HepG2 (cell line): ENCODE data around the gene TAF5. TPM values are rescaled to one million over a fixed set of nuclear protein-coding genes. Genes with fewer than 3 reads are reported as not detected.

ENCODE experiments used
- ARID2 ChIP-seq: sonication (generic); formaldehyde crosslinking; IDR thresholded peaks from 2 replicates; pipeline ENCODE4 v1.8.1; 2022; ENCODE audit warnings: mild to moderate bottlenecking, missing genetic modification reagents, borderline replicate concordance
- CREM ChIP-seq, 2 experiments: sonication (generic) in 1 of 2; formaldehyde crosslinking in 1 of 2; IDR thresholded peaks; 2 replicates each; pipeline versions ENCODE4 v1.4.0 to v1.6.1; 2016 to 2020; ENCODE audit warnings: antibody characterized with exemption in 1 of 2, mild to moderate bottlenecking in 1 of 2, missing genetic modification reagents in 1 of 2
- GRHL1 ChIP-seq: sonication (generic); formaldehyde crosslinking; conservative IDR thresholded peaks from 2 replicates; pipeline ENCODE4 v1.8.0; 2022; ENCODE audit warnings: missing genetic modification reagents
- IRF1 ChIP-seq: sonication (generic); formaldehyde crosslinking; IDR thresholded peaks from 2 replicates; pipeline ENCODE4 v1.4.0; 2020; ENCODE audit warnings: low read depth, mild to moderate bottlenecking, missing genetic modification reagents
- JUN ChIP-seq: sonication (generic); formaldehyde crosslinking; IDR thresholded peaks from 2 replicates; pipeline ENCODE4 v1.4.0; 2020; ENCODE audit warnings: mild to moderate bottlenecking, missing genetic modification reagents
- MAF1 ChIP-seq: sonication (generic); formaldehyde crosslinking; IDR thresholded peaks from 2 replicates; pipeline ENCODE4 v1.5.0; 2020; ENCODE audit warnings: missing genetic modification reagents, borderline replicate concordance
- SNAI1 ChIP-seq: sonication (generic); formaldehyde crosslinking; IDR thresholded peaks from 2 replicates; pipeline ENCODE4 v1.5.0; 2020; ENCODE audit warnings: mild to moderate bottlenecking, missing genetic modification reagents, borderline replicate concordance
- SOX6 ChIP-seq, 2 experiments: fragments of 450-650 bp in 1 of 2; sonication (generic) in 1 of 2; formaldehyde crosslinking in 1 of 2; IDR thresholded peaks; 2 replicates each; pipeline versions ENCODE4 v1.4.0 to v1.6.1; 2017 to 2020; ENCODE audit warnings: antibody characterized with exemption in 1 of 2, mild to moderate bottlenecking in 1 of 2, missing genetic modification reagents in 1 of 2
- SPEN ChIP-seq: sonication (generic); formaldehyde crosslinking; IDR thresholded peaks from 2 replicates; pipeline ENCODE4 v1.5.1; 2020; ENCODE audit warnings: low read depth, mild to moderate bottlenecking, missing genetic modification reagents
- TOPORS ChIP-seq: sonication (generic); formaldehyde crosslinking; IDR thresholded peaks from 2 replicates; pipeline ENCODE4 v1.8.0; 2023; ENCODE audit warnings: mild to moderate bottlenecking, missing genetic modification reagents
- ZC3H13 ChIP-seq: sonication (generic); formaldehyde crosslinking; IDR thresholded peaks from 2 replicates; pipeline ENCODE4 v1.8.1; 2023; ENCODE audit warnings: mild to moderate bottlenecking, missing genetic modification reagents, moderate library complexity
- ZHX1 ChIP-seq: sonication (generic); formaldehyde crosslinking; IDR thresholded peaks from 2 replicates; pipeline ENCODE4 v1.8.1; 2022; ENCODE audit warnings: low read depth, mild to moderate bottlenecking, missing genetic modification reagents
- ZNF101 ChIP-seq: sonication (generic); formaldehyde crosslinking; IDR thresholded peaks from 2 replicates; pipeline ENCODE4 v1.4.0; 2020; ENCODE audit warnings: mild to moderate bottlenecking, low read depth, missing genetic modification reagents, borderline replicate concordance
- ZNF34 ChIP-seq: sonication (generic); formaldehyde crosslinking; IDR thresholded peaks from 2 replicates; pipeline ENCODE4 v1.4.0; 2020; ENCODE audit warnings: mild to moderate bottlenecking, missing genetic modification reagents, borderline replicate concordance
- ZNF510 ChIP-seq: sonication (generic); formaldehyde crosslinking; IDR thresholded peaks from 2 replicates; pipeline ENCODE4 v1.4.0; 2020; ENCODE audit warnings: low read depth, mild to moderate bottlenecking, missing genetic modification reagents
- ZNF644 ChIP-seq: IDR thresholded peaks from 2 replicates; pipeline ENCODE4 v1.6.1; 2016; ENCODE audit warnings: low read depth
- ZNF766 ChIP-seq: sonication (generic); formaldehyde crosslinking; IDR thresholded peaks from 2 replicates; pipeline ENCODE4 v1.5.0; 2020; ENCODE audit warnings: missing genetic modification reagents, borderline replicate concordance
- ZNF883 ChIP-seq: sonication (generic); formaldehyde crosslinking; IDR thresholded peaks from 2 replicates; pipeline ENCODE4 v1.5.1; 2020; ENCODE audit warnings: mild to moderate bottlenecking, missing genetic modification reagents; ENCODE audit errors: not compliant biosample characterization
- ZNF891 ChIP-seq: sonication (generic); formaldehyde crosslinking; IDR thresholded peaks from 2 replicates; pipeline ENCODE4 v1.5.0; 2020; ENCODE audit warnings: mild to moderate bottlenecking, missing genetic modification reagents
- ZSCAN20 ChIP-seq: sonication (generic); formaldehyde crosslinking; IDR thresholded peaks from 2 replicates; pipeline ENCODE4 v1.4.0; 2020; ENCODE audit warnings: missing genetic modification reagents, mild to moderate bottlenecking, borderline replicate concordance
- ZSCAN29 ChIP-seq: sonication (generic); formaldehyde crosslinking; conservative IDR thresholded peaks from 2 replicates; pipeline ENCODE4 v1.4.0; 2020; ENCODE audit warnings: mild to moderate bottlenecking, missing genetic modification reagents
- polyA plus RNA-seq, 8 experiments: library from polyadenylated mRNA; depleted of rRNA in 3 of 8; stranded (reverse) in 7 of 8; unstranded in 1 of 8; fragments of >200 nt; fragmentation: Illumina TruSeq in 4 of 8; extraction: Trizol in 4 of 8; gene quantifications; 2 replicates each; pipeline versions ENCODE4 v1.2.1 to v1.2.3, GENCODE V29; 2011 to 2016; ENCODE audit warnings: low read depth in 4 of 8, missing spikeins in 1 of 8, mixed read lengths in 1 of 8; ENCODE audit not compliant: insufficient read depth in 1 of 8
- total RNA-seq, 5 experiments: library from RNA; depleted of rRNA; stranded (reverse); fragments of >200 nt; fragmentation: Illumina TruSeq; extraction: Trizol; gene quantifications; 2 replicates each; pipeline ENCODE4 v1.2.3, GENCODE V29; 2016; ENCODE audit warnings: low read depth in 1 of 5
- TF ChIP-seq, protein P1 (sequence below): sonication (generic); formaldehyde crosslinking; IDR thresholded peaks from 2 replicates; pipeline ENCODE4 v1.5.0; 2020; ENCODE audit warnings: mild to moderate bottlenecking, missing genetic modification reagents

Gene TAF5
- total and polyA plus RNA-seq, 2 of the 13 experiments (the other 11 are each of a cell fraction or from before 2014, with no cell fraction given): 3.8 to 8.7 TPM

- peak; percentile 43 for TF ChIP-seq ZNF883 (CRISPR knock-in tag)
- no peak for TF ChIP-seq GRHL1 (CRISPR knock-in tag)
- TF ChIP-seq ZSCAN29 (CRISPR knock-in tag): peak; percentile 79
- TF ChIP-seq, protein P1, sequence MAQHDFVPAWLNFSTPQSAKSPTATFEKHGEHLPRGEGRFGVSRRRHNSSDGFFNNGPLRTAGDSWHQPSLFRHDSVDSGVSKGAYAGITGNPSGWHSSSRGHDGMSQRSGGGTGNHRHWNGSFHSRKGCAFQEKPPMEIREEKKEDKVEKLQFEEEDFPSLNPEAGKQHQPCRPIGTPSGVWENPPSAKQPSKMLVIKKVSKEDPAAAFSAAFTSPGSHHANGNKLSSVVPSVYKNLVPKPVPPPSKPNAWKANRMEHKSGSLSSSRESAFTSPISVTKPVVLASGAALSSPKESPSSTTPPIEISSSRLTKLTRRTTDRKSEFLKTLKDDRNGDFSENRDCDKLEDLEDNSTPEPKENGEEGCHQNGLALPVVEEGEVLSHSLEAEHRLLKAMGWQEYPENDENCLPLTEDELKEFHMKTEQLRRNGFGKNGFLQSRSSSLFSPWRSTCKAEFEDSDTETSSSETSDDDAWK (CRISPR knock-in tag): no peak
- no peak for TF ChIP-seq ZNF766
- 0 out of 2 replicates have a peak, but pooled peaks have one; percentile 16 for TF ChIP-seq JUN (CRISPR knock-in tag)
- TF ChIP-seq ZHX1 (CRISPR knock-in tag): no peak
- TF ChIP-seq ZNF34 (CRISPR knock-in tag): no peak; the same call in 1 of the 2 replicates
- TF ChIP-seq ZSCAN20 (CRISPR knock-in tag): peak; percentile 27; the same call in 1 of the 2 replicates
- peak; percentile 65; the same call in 1 of the 2 replicates for TF ChIP-seq SPEN (CRISPR knock-in tag)
- no peak for TF ChIP-seq TOPORS (CRISPR knock-in tag)
- 0 out of 2 replicates have a peak, but pooled peaks have one; percentile 72 for TF ChIP-seq SNAI1 (CRISPR knock-in tag)
- TF ChIP-seq SOX6 (IDR thresholded peaks at IDR 0.05): no peak
- peak; percentile 32; the same call in 1 of the 2 replicates for TF ChIP-seq SOX6 (CRISPR knock-in tag; IDR thresholded peaks at IDR 0.05)
- TF ChIP-seq ZNF101: no peak
- no peak for TF ChIP-seq CREM (IDR thresholded peaks at IDR 0.05)
- TF ChIP-seq CREM (CRISPR knock-in tag; IDR thresholded peaks at IDR 0.05): no peak
- no peak for TF ChIP-seq MAF1 (CRISPR knock-in tag)
- no peak for TF ChIP-seq ZNF891 (CRISPR knock-in tag)
- TF ChIP-seq ZNF644 (CRISPR knock-in tag): no peak
- no peak for TF ChIP-seq IRF1
- peak; percentile 54; the same call in 1 of the 2 replicates for TF ChIP-seq ZNF510 (CRISPR knock-in tag)
- no peak for TF ChIP-seq ARID2 (CRISPR knock-in tag)
- no peak for TF ChIP-seq ZC3H13 (CRISPR knock-in tag)
Measured at GRCh38 chr10:103350517-103351260, 17.1 kb upstream of the TAF5 start, which contains the start of gene PCGF6 (continued).
